Cardiac muscle cell (in vitro differentiated cells and primary cell): ENCODE results near the gene SLC25A15. TPM values are rescaled to one million over a fixed set of nuclear protein-coding genes. Genes with fewer than 3 reads are reported as not detected.

ENCODE experiments used
- DNase-seq, 2 donors: peaks; one replicate each; pipeline versions ENCODE4 v3.0.0 to v3.0.0-alpha.2; 2010 to 2017; ENCODE audit warnings: low read depth in 1 of 2, low spot score in 1 of 2
- H3K27ac ChIP-seq: fragments of 200-600 bp; sonication (generic); 2 replicates; pipeline ENCODE4 v1.5.1; 2016
- H3K27me3 ChIP-seq: fragments of 200-600 bp; sonication (generic); 2 replicates; pipeline ENCODE4 v1.6.0; 2016; ENCODE audit warnings: control low read depth
- H3K36me3 ChIP-seq: fragments of 200-600 bp; sonication (generic); 2 replicates; pipeline ENCODE4 v1.5.1; 2016; ENCODE audit warnings: control low read depth
- H3K4me1 ChIP-seq: fragments of 200-600 bp; sonication (generic); 2 replicates; pipeline ENCODE4 v1.8.1; 2017; ENCODE audit warnings: low read depth, mild to moderate bottlenecking, mixed run types
- H3K4me3 ChIP-seq: fragments of 200-600 bp; sonication (generic); 2 replicates; pipeline ENCODE4 v1.5.1; 2016; ENCODE audit warnings: mild to moderate bottlenecking
- H3K9me3 ChIP-seq: fragments of 200-600 bp; sonication (generic); 2 replicates; pipeline ENCODE4 v1.5.1; 2017; ENCODE audit warnings: low read depth, mild to moderate bottlenecking, control low read depth
- polyA plus RNA-seq: library from polyadenylated mRNA; unstranded; fragments of >200 nt; fragmentation: Nextera tagmentation; extraction: Ambion mirVana; gene quantifications from 2 replicates; pipeline ENCODE4 v1.2.1, GENCODE V29; 2016
- total RNA-seq: library from RNA; depleted of rRNA; stranded (reverse); fragments of >200 nt; gene quantifications from 2 replicates; pipeline ENCODE4 v1.2.3, GENCODE V29; 2016
- TF ChIP-seq, protein P1 (sequence below): IDR thresholded peaks from 2 replicates; pipeline ENCODE4 v1.5.1; 2012; ENCODE audit warnings: low read depth, mild to moderate bottlenecking, low read length

SLC25A15 gene
- total and polyA plus RNA-seq, 2 experiments from 2014 or later: 19.8 to 36.5 TPM

DNA sequence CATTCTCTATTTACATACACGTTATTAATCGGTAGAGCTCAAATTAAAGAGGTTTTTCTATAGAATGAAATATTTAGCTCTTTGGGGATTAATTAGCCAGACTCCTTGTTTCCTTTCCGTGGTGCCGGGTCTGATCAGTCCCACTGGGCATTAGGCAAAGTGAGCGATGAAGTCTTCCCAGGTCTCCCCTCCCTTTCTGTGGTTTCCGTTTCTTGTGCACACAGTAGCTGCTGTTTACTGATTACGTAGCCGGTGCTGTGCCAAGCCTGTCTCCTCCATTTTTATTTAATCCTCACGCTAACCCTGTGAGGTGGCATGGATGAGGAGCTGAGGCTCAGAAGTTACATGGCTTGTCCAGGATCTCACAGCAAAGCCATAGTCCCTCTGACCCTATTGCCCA is 9.0 kb downstream of the SLC25A15 start:
- TF ChIP-seq, protein P1, sequence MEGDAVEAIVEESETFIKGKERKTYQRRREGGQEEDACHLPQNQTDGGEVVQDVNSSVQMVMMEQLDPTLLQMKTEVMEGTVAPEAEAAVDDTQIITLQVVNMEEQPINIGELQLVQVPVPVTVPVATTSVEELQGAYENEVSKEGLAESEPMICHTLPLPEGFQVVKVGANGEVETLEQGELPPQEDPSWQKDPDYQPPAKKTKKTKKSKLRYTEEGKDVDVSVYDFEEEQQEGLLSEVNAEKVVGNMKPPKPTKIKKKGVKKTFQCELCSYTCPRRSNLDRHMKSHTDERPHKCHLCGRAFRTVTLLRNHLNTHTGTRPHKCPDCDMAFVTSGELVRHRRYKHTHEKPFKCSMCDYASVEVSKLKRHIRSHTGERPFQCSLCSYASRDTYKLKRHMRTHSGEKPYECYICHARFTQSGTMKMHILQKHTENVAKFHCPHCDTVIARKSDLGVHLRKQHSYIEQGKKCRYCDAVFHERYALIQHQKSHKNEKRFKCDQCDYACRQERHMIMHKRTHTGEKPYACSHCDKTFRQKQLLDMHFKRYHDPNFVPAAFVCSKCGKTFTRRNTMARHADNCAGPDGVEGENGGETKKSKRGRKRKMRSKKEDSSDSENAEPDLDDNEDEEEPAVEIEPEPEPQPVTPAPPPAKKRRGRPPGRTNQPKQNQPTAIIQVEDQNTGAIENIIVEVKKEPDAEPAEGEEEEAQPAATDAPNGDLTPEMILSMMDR: no peak

DNA sequence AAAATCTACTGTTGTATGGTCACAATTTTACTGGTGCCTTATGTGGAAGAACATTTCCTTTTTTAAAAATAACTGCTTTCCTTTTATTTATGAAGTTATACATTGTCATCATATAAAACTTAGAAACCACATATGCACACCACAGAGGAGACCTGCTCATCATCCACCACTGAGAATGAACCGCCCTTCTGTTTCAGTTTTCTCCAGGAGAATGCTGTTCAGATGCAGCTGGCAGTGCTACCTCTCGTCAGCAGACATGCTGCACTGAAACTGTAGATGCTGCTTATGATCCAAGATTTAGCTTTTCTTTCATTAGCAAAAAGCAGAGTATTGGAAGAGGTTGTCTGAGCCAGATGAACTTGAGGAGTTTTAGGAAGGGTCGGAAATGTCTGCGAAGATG is 10.1 kb downstream of the SLC25A15 start:
- Histone ChIP-seq H3K27ac (no peak overlapping the region), H3K36me3 (peaks cover 15% of the 10 kb centered on the region), H3K27me3 (no peaks in the 10 kb centered on the region), H3K9me3 (no peaks in the 10 kb centered on the region), H3K4me3 (no peak overlapping the region), H3K4me1 (no peaks in the 10 kb centered on the region)
- TF ChIP-seq, protein P1: no peak
- DNase-seq: no peak

More for the DNA sequence above, 9.0 kb downstream of the SLC25A15 start:
- DNase-seq: no peak
- H3K36me3 ChIP-seq: peaks cover 12% of the 10 kb centered on the region
- H3K4me1 ChIP-seq: no peaks in the 10 kb centered on the region
- H3K27me3 ChIP-seq: no peaks in the 10 kb centered on the region
- H3K9me3 ChIP-seq: no peaks in the 10 kb centered on the region
- no peak overlapping the region for H3K27ac ChIP-seq
- no peak overlapping the region for H3K4me3 ChIP-seq

DNA sequence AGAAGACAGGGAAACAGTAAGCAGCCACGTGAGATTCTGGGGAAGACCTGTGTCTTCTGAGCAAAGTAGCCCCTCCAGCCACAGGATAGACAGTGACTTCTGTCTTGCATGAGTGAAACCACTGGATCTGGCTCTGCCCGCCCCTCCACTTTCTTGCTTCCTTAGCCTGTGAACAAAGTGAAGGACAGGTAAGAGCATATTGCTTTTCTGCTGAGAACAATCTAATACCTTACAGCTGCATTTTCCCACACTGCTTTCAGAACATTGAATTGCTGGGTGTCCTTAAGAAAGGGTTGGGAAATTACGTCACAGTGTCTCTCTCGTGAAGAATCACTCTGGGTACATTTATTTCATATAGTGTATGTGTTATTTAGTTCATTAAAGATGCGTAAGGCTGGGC is 11.1 kb downstream of the SLC25A15 start:
- no peaks in the 10 kb centered on the region for H3K4me1 ChIP-seq
- no peak overlapping the region for H3K4me3 ChIP-seq
- no peak for DNase-seq
- H3K36me3 ChIP-seq: peaks cover 23% of the 10 kb centered on the region
- H3K27ac ChIP-seq: no peak overlapping the region
- H3K9me3 ChIP-seq: no peaks in the 10 kb centered on the region
- TF ChIP-seq, protein P1: no peak
- no peaks in the 10 kb centered on the region for H3K27me3 ChIP-seq

DNA sequence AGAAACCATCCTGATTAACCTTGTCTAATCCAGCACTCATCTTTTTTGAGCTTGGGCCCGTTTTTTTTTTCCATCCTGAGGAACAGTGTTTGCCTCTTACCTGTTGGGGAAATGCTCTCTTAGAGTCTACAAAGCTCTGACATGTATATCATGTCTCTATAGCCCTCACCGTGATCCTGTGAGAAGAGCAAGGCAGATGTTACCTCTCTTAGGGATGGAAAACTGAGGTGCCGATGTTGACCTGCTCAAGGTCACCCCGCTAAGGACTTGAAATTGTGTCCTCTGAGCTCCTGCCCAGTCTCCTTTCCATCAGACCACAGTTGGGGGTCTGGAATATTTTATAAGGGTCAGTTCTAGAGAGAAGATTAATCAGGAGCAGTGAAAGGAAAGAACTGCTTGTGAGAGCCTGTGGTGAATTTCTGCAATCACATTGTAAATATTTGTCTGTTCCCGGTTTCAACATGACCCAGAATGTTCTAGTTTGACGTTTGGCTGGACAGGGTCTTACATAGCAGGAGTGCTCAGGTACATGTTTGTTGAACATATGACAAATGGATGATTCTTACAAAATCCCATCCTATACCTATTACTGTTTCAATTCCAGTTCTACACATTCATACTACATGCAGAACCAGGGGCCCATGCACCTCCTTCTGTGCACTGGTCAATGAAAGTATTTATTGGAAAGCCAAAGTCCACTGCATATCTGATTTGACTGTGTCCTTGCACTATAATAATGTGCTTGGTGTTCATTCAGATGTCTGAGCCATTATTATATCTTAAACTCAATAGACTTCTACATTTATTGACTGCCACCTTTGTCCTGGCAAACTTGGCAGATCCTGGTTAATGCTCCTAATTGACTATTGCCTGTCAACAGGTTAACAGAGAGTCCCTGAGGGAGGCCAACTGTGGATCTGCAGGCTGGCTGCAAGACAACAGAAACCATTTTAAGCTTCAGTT is 12.1 kb downstream of the SLC25A15 start:
- Histone ChIP-seq H3K9me3 (no peaks in the 10 kb centered on the region), H3K27ac (no peak overlapping the region), H3K4me3 (no peak overlapping the region), H3K27me3 (no peaks in the 10 kb centered on the region), H3K4me1 (no peaks in the 10 kb centered on the region), H3K36me3 (peaks cover 25% of the 10 kb centered on the region)
- DNase-seq: no peak
- TF ChIP-seq, protein P1: no peak

DNA sequence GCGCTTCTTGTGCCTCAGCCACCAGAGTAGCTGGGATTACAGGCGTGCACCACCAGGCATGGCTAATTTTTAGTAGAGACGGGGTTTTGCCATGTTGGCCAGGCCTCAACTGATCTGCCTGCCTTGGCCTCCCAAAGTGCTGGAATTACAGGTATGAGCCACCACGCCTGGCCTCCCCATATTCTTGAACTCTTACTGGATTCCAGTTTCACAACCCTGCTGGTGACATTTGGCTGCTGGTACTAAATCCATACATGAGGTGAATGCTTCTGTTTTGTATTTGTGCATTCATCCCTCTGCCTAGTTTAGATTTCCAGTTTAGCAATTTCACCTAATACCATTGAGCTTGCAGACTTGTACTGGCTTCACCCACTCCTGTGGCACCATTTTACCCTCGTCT is 13.9 kb downstream of the SLC25A15 start:
- H3K27me3 ChIP-seq: no peaks in the 10 kb centered on the region
- H3K4me1 ChIP-seq: no peaks in the 10 kb centered on the region
- TF ChIP-seq, protein P1: no peak
- peaks cover 34% of the 10 kb centered on the region for H3K36me3 ChIP-seq
- no peak for DNase-seq
- H3K9me3 ChIP-seq: no peaks in the 10 kb centered on the region
- H3K27ac ChIP-seq: no peak overlapping the region
- no peak overlapping the region for H3K4me3 ChIP-seq
